ENCODE measurements around the gene NEDD4.

NEDD4 gene

DNA sequence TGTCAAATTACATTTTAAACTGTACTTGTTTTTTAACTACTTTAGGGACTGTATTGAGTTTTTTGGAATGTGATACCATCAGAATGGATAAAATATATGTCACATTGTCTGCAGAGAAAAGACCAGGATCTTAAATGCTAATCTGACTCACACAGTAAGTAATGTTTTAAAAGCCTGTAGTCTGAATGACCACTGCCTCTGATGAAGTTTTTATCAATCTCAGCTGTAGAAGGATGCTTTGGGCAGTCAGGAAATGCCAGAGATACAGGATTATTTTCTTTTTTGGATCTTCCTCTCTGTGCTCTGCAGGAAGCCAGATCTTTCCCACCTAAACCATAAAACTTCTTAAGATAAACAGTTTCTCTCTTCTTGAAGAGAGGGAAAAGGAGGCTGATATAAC is 177.4 kb downstream of the NEDD4 start:
- no peaks in the 10 kb centered on the region for H3K9me3 ChIP-seq (replicated peaks in 1 of 11)
- no peaks in the 10 kb centered on the region for H3K4me1 ChIP-seq
- no peak overlapping the region for H3K27ac ChIP-seq
- H3K4me2 ChIP-seq: no peak overlapping the region
- H3K27me3 ChIP-seq: no peaks in the 10 kb centered on the region
- no peaks in the 10 kb centered on the region for H4K20me1 ChIP-seq
- no peak overlapping the region for H3K9ac ChIP-seq
- no peak overlapping the region for H3K4me3 ChIP-seq
- TF ChIP-seq Cebpa-rat (IDR thresholded peaks at IDR 0.05): no peak
- H3K36me3 ChIP-seq: no peaks in the 10 kb centered on the region

DNA sequence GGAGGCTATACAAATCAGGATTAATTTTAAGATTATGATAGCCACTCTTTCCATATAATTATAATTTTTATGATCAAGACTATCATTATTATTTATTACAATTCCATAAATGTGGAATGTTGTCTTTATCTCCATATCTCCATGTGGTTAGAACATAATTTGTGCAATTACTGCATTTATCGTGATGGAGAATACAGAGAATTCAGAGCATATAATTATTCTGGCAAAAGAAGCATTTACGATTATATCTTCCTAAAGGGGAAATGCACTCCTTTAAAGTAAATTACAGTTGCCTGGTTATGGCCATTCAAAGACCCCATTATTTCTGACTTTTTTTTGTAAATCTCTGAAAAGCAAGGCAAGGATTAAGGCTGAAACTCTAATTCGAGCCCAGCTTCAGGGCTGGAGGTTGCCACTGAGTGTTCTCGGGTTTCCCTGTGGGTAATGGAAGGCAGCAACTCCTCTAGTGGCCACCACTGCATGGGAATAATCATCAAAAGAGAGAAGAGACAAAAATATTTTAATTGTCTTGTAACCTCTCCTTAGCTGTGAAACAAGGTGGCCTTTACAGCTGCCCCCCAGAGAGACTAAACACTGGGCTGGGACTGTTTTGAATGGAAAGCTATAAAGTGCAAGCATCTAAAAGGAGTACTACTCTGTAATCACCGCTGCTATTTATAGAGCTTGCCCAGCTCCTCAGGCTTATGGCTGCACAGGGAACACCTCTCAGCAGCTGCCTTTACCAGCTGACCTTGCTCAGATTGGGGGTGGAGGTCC is 190.6 kb downstream of the NEDD4 start:
- no peak for TF ChIP-seq Cebpa-rat (IDR thresholded peaks at IDR 0.05)
- Histone ChIP-seq H3K9me3 (replicated peaks in 1 of 11) (no peaks in the 10 kb centered on the region), H3K36me3 (no peaks in the 10 kb centered on the region), H3K27me3 (no peaks in the 10 kb centered on the region), H3K27ac (no peak overlapping the region), H3K4me1 (no peaks in the 10 kb centered on the region), H3K4me2 (no peak overlapping the region), H4K20me1 (no peaks in the 10 kb centered on the region; a peak in 1 of 22 replicates), H3K9ac (no peak overlapping the region), H3K4me3 (no peak overlapping the region)

DNA sequence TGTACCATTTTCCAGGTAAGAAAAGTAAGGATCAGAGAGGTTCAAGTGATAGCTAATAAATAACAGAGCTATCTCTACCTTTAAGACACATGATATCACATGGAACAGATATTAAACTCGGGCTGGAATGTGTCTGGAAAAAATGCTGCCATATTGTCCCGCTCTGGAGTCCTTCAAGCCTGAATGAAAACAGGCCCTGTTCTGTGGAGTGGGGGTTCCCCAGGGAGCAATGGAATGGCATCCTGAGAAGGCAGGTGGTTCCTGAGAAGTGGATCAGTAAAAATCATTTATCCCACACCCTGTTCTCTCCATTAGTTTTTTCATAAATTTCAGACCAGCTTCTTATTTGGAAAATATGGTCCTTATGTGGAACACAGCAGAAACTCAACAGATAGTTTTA is 193.2 kb downstream of the NEDD4 start:
- Histone ChIP-seq H3K4me2 (no peak overlapping the region), H3K9me3 (replicated peaks in 1 of 11) (peaks cover 0 to 4% (median 1%) of the 10 kb centered on the region in 11 experiments; a peak in 10 of 22 replicates), H3K36me3 (no peaks in the 10 kb centered on the region), H3K27me3 (no peaks in the 10 kb centered on the region), H4K20me1 (no peaks in the 10 kb centered on the region; a peak in 1 of 22 replicates), H3K27ac (no peak overlapping the region), H3K4me3 (no peak overlapping the region), H3K4me1 (no peaks in the 10 kb centered on the region), H3K9ac (no peak overlapping the region)
- TF ChIP-seq Cebpa-rat (IDR thresholded peaks at IDR 0.05): no peak

DNA sequence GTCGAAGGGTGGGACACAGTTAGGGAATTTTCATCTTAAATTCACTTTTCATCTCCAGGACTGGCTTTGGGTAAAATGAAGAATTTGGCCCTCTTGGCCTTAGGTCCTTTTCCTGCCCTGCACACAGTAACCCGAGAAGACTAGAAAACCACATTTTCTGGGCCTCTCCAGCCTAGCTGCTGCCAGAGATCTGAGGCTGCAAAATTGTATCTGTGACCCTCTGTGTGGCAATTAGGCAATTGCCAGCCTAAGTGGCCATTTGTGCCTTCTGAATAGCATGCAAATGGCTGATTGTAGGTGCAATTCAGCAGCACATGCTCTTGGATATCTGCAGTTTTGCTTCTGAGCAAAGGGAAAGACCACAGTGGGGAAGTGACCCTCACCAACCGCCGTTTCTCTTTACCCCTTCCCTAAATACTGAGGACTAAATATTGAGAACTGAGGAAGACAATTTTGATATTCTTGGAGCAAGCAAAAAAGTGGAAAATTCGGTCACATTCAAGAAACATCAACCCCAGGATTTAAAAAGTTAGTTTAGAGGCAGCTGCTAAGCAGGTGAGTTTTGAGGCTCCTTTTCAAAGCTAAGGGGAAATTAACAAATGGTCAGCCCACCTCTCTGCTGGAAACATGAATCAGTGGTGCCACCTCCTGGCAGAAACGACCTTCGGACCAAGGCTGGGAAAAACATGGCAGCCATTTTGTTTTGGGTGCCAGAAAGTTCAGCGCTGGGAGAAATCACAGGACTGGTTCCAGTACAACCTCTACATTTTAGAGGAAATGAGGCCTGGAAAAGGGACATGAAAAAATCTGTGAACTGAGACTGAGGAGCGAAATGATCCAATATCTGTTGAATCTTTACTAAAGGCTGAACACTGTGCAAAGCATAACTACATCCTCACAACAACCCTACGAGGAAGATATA is 193.9 kb downstream of the NEDD4 start:
- H3K4me2 ChIP-seq: no peak overlapping the region
- H3K9me3 ChIP-seq (replicated peaks in 1 of 11): peaks cover 6 to 11% (median 8%) of the 10 kb centered on the region in 11 experiments
- no peaks in the 10 kb centered on the region for H3K4me1 ChIP-seq
- H4K20me1 ChIP-seq: no peaks in the 10 kb centered on the region; a peak in 1 of 22 replicates
- no peaks in the 10 kb centered on the region for H3K27me3 ChIP-seq
- TF ChIP-seq Cebpa-rat (IDR thresholded peaks at IDR 0.05): no peak
- no peak overlapping the region for H3K9ac ChIP-seq
- H3K36me3 ChIP-seq: no peaks in the 10 kb centered on the region
- no peak overlapping the region for H3K27ac ChIP-seq
- H3K4me3 ChIP-seq: no peak overlapping the region

DNA sequence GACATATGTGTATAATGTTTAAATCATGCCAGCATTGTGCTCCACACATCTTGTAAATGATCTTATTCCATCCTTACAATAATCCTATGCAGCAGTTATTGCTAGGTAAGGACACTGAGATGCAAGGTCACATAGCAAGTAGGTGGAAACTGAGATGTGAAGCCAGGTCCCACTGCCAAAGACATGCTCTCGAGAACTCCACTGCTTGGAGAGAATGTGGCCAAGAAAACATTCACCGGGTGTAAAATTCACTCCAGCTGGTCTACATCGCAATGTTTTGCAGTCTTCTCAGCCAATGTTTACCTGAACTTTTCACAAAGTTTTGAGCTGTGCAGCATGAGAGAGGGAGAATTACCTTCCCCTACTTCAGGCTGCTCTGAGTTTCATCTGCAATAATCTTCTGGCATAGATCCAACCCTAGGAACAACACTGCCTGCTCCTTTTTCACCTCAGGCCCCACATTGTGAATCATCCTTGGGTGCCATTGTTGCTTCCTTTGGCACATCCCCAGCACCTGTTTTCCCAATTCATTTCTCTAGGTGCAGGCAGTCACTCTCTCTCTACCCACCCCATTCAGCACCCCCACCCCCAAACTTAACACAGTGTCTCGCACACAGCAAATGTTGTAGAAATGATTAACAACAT is 197.0 kb downstream of the NEDD4 start:
- no peak overlapping the region for H3K9ac ChIP-seq

DNA sequence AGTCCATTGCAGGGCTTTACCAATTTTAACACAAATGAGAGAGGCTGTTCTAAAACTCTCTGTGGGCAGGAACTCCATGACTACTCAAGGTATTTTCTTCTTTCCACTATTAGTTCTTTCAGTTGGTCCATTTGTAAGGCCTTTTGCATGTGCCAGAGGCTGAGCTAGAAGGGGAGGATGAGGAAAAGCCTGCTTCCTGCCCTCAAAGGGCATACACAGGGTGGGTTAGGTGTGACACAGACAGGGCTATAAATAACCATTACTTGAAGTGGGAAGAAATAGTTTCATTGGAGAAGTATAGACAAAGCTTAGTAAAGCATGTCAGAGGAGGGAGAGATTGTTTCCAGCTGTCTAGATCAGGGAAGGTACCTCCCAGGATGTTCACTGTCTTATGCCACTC is 198.4 kb downstream of the NEDD4 start:
- Histone ChIP-seq H3K4me1 (no peaks in the 10 kb centered on the region), H3K9me3 (replicated peaks in 1 of 11) (peaks cover 23 to 34% (median 28%) of the 10 kb centered on the region in 11 experiments), H3K9ac (no peak overlapping the region)

More for the DNA sequence above, 197.0 kb downstream of the NEDD4 start:
- no peaks in the 10 kb centered on the region for H3K4me1 ChIP-seq
- H3K4me2 ChIP-seq: no peak overlapping the region
- H3K4me3 ChIP-seq: no peak overlapping the region
- H3K9me3 ChIP-seq (replicated peaks in 1 of 11): peaks cover 23 to 34% (median 27%) of the 10 kb centered on the region in 11 experiments
- no peak for TF ChIP-seq Cebpa-rat (IDR thresholded peaks at IDR 0.05)
- H3K27ac ChIP-seq: no peak overlapping the region
- H3K27me3 ChIP-seq: no peaks in the 10 kb centered on the region
- no peaks in the 10 kb centered on the region; a peak in 1 of 22 replicates for H4K20me1 ChIP-seq
- H3K36me3 ChIP-seq: no peaks in the 10 kb centered on the region

DNA sequence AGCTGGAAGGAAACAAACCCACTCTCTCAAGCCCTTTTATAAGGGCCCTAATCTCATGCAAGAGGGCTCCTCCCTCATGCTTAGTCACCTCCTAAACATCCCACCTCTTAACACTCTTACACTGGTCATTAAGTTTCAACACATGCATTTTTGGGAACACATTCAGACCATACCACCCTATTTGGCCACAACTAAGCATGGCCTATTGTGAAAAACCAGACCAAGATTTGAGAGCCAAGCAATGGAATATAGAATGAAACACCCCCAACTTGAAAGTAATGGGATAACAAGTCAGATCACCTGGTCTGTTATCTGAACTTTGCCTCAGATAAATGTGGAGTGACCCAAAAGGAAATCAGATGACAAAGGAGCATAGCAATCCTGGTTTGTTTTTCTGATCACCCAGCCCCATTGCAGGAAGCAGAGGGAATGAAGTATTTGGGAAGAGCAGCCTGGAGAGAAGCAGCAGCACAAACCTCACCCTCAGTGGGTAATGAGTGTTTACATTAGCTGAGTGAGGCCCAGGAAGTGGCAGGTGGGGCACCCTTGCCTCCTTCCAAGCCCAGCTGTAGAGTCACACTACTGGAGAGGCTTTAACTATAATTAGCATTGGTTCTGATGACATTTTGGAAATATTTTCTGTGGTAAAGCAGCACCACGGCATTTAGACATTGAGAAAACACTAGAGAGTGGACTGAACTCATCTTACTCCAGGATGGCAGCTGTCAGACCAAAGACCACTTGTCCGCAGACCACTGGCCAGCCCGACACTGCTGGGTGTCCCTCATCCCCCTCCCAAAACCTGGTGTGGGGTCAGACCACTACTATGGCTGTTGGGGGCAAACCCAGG is 201.6 kb downstream of the NEDD4 start:
- no peaks in the 10 kb centered on the region for H4K20me1 ChIP-seq
- no peak for TF ChIP-seq Cebpa-rat (IDR thresholded peaks at IDR 0.05)
- H3K27me3 ChIP-seq: no peaks in the 10 kb centered on the region
- no peak overlapping the region for H3K4me3 ChIP-seq
- no peaks in the 10 kb centered on the region for H3K4me1 ChIP-seq
- no peaks in the 10 kb centered on the region for H3K36me3 ChIP-seq
- no peak overlapping the region for H3K4me2 ChIP-seq
- H3K9ac ChIP-seq: no peak overlapping the region
- no peak overlapping the region for H3K27ac ChIP-seq
- H3K9me3 ChIP-seq (replicated peaks in 1 of 11): peaks cover 27 to 43% (median 34%) of the 10 kb centered on the region in 11 experiments

More for the DNA sequence above, 198.4 kb downstream of the NEDD4 start:
- Histone ChIP-seq H3K36me3 (no peaks in the 10 kb centered on the region), H3K27ac (no peak overlapping the region), H3K27me3 (no peaks in the 10 kb centered on the region), H4K20me1 (no peaks in the 10 kb centered on the region; a peak in 1 of 22 replicates), H3K4me2 (no peak overlapping the region), H3K4me3 (no peak overlapping the region)
- TF ChIP-seq Cebpa-rat (IDR thresholded peaks at IDR 0.05): no peak

DNA sequence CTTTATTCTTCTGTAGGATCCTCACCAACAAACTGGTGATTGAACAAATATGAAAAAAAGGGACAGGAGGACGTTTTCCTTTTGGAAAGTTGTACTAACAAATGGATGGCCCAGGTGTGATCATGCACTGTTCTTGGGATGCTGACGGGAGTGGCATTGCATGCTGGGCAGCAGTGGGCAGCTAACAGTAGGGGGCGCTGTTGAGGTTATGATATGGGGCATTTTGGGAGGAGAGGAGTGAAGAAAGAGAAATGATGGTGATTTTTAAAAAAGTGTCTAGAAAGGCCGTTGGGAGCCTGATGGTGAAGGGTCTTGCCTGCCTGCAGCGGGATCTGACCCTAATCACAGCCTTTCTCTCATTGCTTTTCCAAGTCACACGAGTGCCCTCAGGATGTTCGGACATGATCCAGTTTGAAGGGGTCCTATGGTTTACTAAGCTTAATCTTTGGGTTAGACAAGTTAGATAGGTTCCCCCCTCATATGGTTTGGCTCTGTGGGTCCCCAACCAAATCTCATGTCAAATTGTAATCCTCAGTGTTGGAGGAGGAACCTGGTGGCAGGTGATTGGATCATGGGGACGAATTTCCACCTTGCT is 204.2 kb downstream of the NEDD4 start:
- Histone ChIP-seq H3K9me3 (replicated peaks in 1 of 11) (peaks cover 14 to 31% (median 23%) of the 10 kb centered on the region in 11 experiments), H3K9ac (no peak overlapping the region), H3K27me3 (no peaks in the 10 kb centered on the region), H3K36me3 (no peaks in the 10 kb centered on the region), H3K27ac (no peak overlapping the region), H3K4me2 (no peak overlapping the region), H4K20me1 (no peaks in the 10 kb centered on the region), H3K4me3 (no peak overlapping the region), H3K4me1 (no peaks in the 10 kb centered on the region)
- no peak for TF ChIP-seq Cebpa-rat (IDR thresholded peaks at IDR 0.05)

All from BLaER1 treated with 17β-estradiol and CSF1 and Interleukin-3, amounts not matched to agents 10 nM and 100 nM (cell line).